HCEC 1CT (cell line): Measurements from ENCODE around the gene SASS6.
"Not testable (repeated sequence)": the region's sequence is repeated elsewhere in the genome, so short reads cannot be mapped to it uniquely, and the experiment has no call there.

ENCODE experiments used
- DNase-seq: peaks from one replicate; pipeline ENCODE4 v3.0.0-alpha.2; 2017

The SASS6 gene

GRCh38 chr1:100107696-100108095 is 25.0 kb downstream of the SASS6 start:
- no peak for DNase-seq

- no peak for DNase-seq
Observed at GRCh38 chr1:100101564-100101963, 31.2 kb downstream of the SASS6 start.

- no peak for DNase-seq
Observed at GRCh38 chr1:100100202-100100601, 32.5 kb downstream of the SASS6 start.

- no peak for DNase-seq
Observed at GRCh38 chr1:100090471-100090870, 42.3 kb downstream of the SASS6 start.

GRCh38 chr1:100089082-100089481 is 43.6 kb downstream of the SASS6 start:
- no peak for DNase-seq

- DNase-seq: no peak
Observed at GRCh38 chr1:100087396-100087795, 45.3 kb downstream of the SASS6 start.

- no peak for DNase-seq
Observed at GRCh38 chr1:100080331-100080730, 52.4 kb downstream of the SASS6 start.

- DNase-seq: no peak
Observed at GRCh38 chr1:100077531-100077930, 55.2 kb downstream of the SASS6 start.

GRCh38 chr1:100076744-100077143 is 56.0 kb downstream of the SASS6 start:
- DNase-seq: no peak

- no peak for DNase-seq
Observed at GRCh38 chr1:100076319-100076718, 56.4 kb downstream of the SASS6 start.

- DNase-seq: peak; percentile 18
Observed at GRCh38 chr1:100075773-100076172, 57.0 kb downstream of the SASS6 start.

- DNase-seq: no peak
Observed at GRCh38 chr1:100074604-100075395, 57.9 kb downstream of the SASS6 start.

GRCh38 chr1:100073531-100073930 is 59.2 kb downstream of the SASS6 start:
- DNase-seq: no peak

GRCh38 chr1:100070201-100070939 is 62.4 kb downstream of the SASS6 start:
- DNase-seq: no peak

- DNase-seq: no peak
Observed at GRCh38 chr1:100065969-100066227, 66.8 kb downstream of the SASS6 start.

GRCh38 chr1:100065183-100065968 is 67.4 kb downstream of the SASS6 start:
- DNase-seq: no peak

GRCh38 chr1:100061681-100062080 is 71.0 kb downstream of the SASS6 start:
- no peak for DNase-seq

GRCh38 chr1:100053727-100054126 is 79.0 kb downstream of the SASS6 start:
- no peak for DNase-seq

GRCh38 chr1:100053119-100053518 is 79.6 kb downstream of the SASS6 start:
- DNase-seq: no peak

- DNase-seq: no peak
Observed at GRCh38 chr1:100051893-100052292, 80.8 kb downstream of the SASS6 start.

GRCh38 chr1:100051401-100051800 is 81.3 kb downstream of the SASS6 start:
- no peak for DNase-seq

- DNase-seq: no peak
Observed at GRCh38 chr1:100050139-100050538, 82.6 kb downstream of the SASS6 start.

GRCh38 chr1:100047235-100047708 is 85.5 kb downstream of the SASS6 start:
- DNase-seq: not testable (repeated sequence)

GRCh38 chr1:100045206-100045605 is 87.5 kb downstream of the SASS6 start:
- DNase-seq: no peak
